Loucy (cell line): ENCODE measurements around the gene GPALPP1.
"Not testable (repeated sequence)": the region's sequence is repeated elsewhere in the genome, so short reads cannot be mapped to it uniquely, and the experiment has no call there.

ENCODE experiments used
- H2AFZ ChIP-seq: fragments of 200-600 bp; sonication (generic); 2 replicates; pipeline ENCODE4 v1.6.0; 2016; ENCODE audit warnings: antibody characterized with exemption, mild to moderate bottlenecking, low read length, moderate library complexity
- H3F3A ChIP-seq: fragments of 200-600 bp; 2 replicates; pipeline ENCODE4 v1.6.0; 2016; ENCODE audit warnings: antibody characterized with exemption, low read depth, mild to moderate bottlenecking
- H3K27me3 ChIP-seq: fragments of 200-600 bp; sonication (generic); 2 replicates; pipeline ENCODE4 v1.6.1; 2014; ENCODE audit warnings: low read length, mild to moderate bottlenecking; ENCODE audit not compliant: insufficient read depth, poor library complexity, severe bottlenecking
- H3K36me3 ChIP-seq: fragments of 200-600 bp; sonication (generic); 2 replicates; pipeline ENCODE4 v1.6.1; 2016; ENCODE audit warnings: low read length; ENCODE audit not compliant: insufficient read depth
- H3K4me1 ChIP-seq: fragments of 200-600 bp; sonication (generic); 2 replicates; pipeline ENCODE4 v1.5.1; 2014; ENCODE audit warnings: low read length, mild to moderate bottlenecking; ENCODE audit not compliant: insufficient read depth, poor library complexity, severe bottlenecking
- H3K4me2 ChIP-seq: fragments of 200-600 bp; sonication (generic); 2 replicates; pipeline ENCODE4 v1.6.0; 2014; ENCODE audit warnings: antibody characterized with exemption, low read length, low read depth, mild to moderate bottlenecking; ENCODE audit not compliant: poor library complexity, severe bottlenecking
- H3K4me3 ChIP-seq: fragments of 200-600 bp; sonication (generic); 2 replicates; pipeline ENCODE4 v1.5.1; 2014; ENCODE audit warnings: low read length, mild to moderate bottlenecking, mixed read lengths; ENCODE audit not compliant: poor library complexity, severe bottlenecking
- H3K79me2 ChIP-seq: fragments of 200-600 bp; sonication (generic); 2 replicates; pipeline ENCODE4 v1.6.1; 2014; ENCODE audit warnings: low read length; ENCODE audit not compliant: insufficient read depth
- H3K9ac ChIP-seq: fragments of 200-600 bp; sonication (generic); 2 replicates; pipeline ENCODE4 v1.6.0; 2014; ENCODE audit warnings: mild to moderate bottlenecking, low read depth, low read length, moderate library complexity; ENCODE audit not compliant: poor library complexity, severe bottlenecking
- H3K9me2 ChIP-seq: fragments of 200-600 bp; sonication (generic); replicated peaks from 2 replicates; pipeline ENCODE4 v1.6.1; 2016; ENCODE audit warnings: low read depth, low read length, mixed read lengths
- H3K9me3 ChIP-seq: fragments of 200-600 bp; sonication (generic); 2 replicates; pipeline ENCODE4 v1.6.1; 2014; ENCODE audit warnings: mild to moderate bottlenecking, antibody characterized with exemption, low read length, low read depth; ENCODE audit not compliant: insufficient read depth
- H4K20me1 ChIP-seq: fragments of 200-600 bp; sonication (generic); 2 replicates; pipeline ENCODE4 v1.6.0; 2014; ENCODE audit warnings: antibody characterized with exemption, low read length, mild to moderate bottlenecking; ENCODE audit not compliant: insufficient read depth, poor library complexity, severe bottlenecking
- CTCF ChIP-seq: fragments of 200-600 bp; sonication (generic); conservative IDR thresholded peaks from 2 replicates; pipeline ENCODE4 v1.5.1; 2014; ENCODE audit warnings: mild to moderate bottlenecking, antibody characterized with exemption, low read length
- EZH2phosphoT487 ChIP-seq: fragments of 200-600 bp; IDR thresholded peaks from 2 replicates; pipeline ENCODE4 v1.6.1; 2018; ENCODE audit warnings: antibody characterized with exemption, mild to moderate bottlenecking, moderate library complexity, borderline replicate concordance

Gene GPALPP1

GRCh38 chr13:44989071-44989889 is at the start of gene GPALPP1, which contains the start of gene NUFIP1:
Gene GPALPP1 (plus strand): TSS chr13:44989538. CDS start chr13:44989655, 117 bp downstream.
Gene NUFIP1 (minus strand): TSS chr13:44989471. CDS start chr13:44989436, 35 bp downstream.
- Histone ChIP-seq H3K9ac (peak within 1 kb of the TSS; percentile 80), H3K9me3 (no peaks in the 10 kb centered on the region), H2AFZ (peak within 1 kb of the TSS; percentile 96), H3K27me3 (no peaks in the 10 kb centered on the region), H3K4me2 (peak within 1 kb of the TSS; percentile 95), H3K36me3 (no peaks in the 10 kb centered on the region), H3K79me2 (peaks cover 84% of the 10 kb centered on the region), H3K4me3 (peak within 1 kb of the TSS; percentile 83), H3K9me2 (no peaks in the 10 kb centered on the region), H3K4me1 (peaks cover 53% of the 10 kb centered on the region), H3F3A (no peaks in the 10 kb centered on the region), H4K20me1 (peaks cover 7% of the 10 kb centered on the region)
- TF ChIP-seq EZH2phosphoT487 (no peak), CTCF (no peak)

GRCh38 chr13:44943411-44943810 is 45.9 kb upstream of the GPALPP1 start:
- not testable (repeated sequence) for H3K79me2 ChIP-seq, H3K4me2 ChIP-seq, H3F3A ChIP-seq, H3K9ac ChIP-seq, H3K9me3 ChIP-seq, H3K9me2 ChIP-seq, H2AFZ ChIP-seq, H4K20me1 ChIP-seq, H3K4me3 ChIP-seq, H3K4me1 ChIP-seq, H3K27me3 ChIP-seq
- H3K36me3 ChIP-seq = peaks cover 26% of the 10 kb centered on the region

GRCh38 chr13:44951184-44951583 is 38.2 kb upstream of the GPALPP1 start:
- no peaks in the 10 kb centered on the region for H4K20me1 ChIP-seq
- H3K9ac ChIP-seq = no peak overlapping the region
- no peak overlapping the region for H3K4me2 ChIP-seq
- no peaks in the 10 kb centered on the region for H3K9me3 ChIP-seq
- H3K36me3 ChIP-seq = peaks cover 17% of the 10 kb centered on the region; the same call in 1 of the 2 replicates
- H3F3A ChIP-seq = no peaks in the 10 kb centered on the region
- H3K4me1 ChIP-seq = no peaks in the 10 kb centered on the region
- H3K4me3 ChIP-seq = no peak overlapping the region
- no peaks in the 10 kb centered on the region for H3K27me3 ChIP-seq
- TF ChIP-seq CTCF = no peak
- TF ChIP-seq EZH2phosphoT487 = no peak
- no peak overlapping the region for H2AFZ ChIP-seq
- no peaks in the 10 kb centered on the region for H3K9me2 ChIP-seq
- H3K79me2 ChIP-seq = no peaks in the 10 kb centered on the region
